Omental fat pad (tissue), 4 donors: ENCODE measurements around the gene NKRF. TPM values are rescaled to one million over a fixed set of nuclear protein-coding genes. Genes with fewer than 3 reads are reported as not detected.

Source experiments
- ATAC-seq: fragments of 150-250 bp; one replicate; pipeline ENCODE4 v1.9.1; 2016; ENCODE audit warnings: mild to moderate bottlenecking, moderate library complexity; ENCODE audit not compliant: low FRiP score
- DNase-seq: peaks from one replicate; pipeline ENCODE4 v3.0.0-alpha.2; 2019; ENCODE audit warnings: low spot score
- CTCF ChIP-seq, 3 donors: fragments of 450-650 bp; IDR thresholded peaks; one replicate each; pipeline ENCODE4 v1.5.1; 2016 to 2017; ENCODE audit warnings: antibody characterized with exemption in 3 of 3, mild to moderate bottlenecking in 3 of 3, moderate library complexity in 2 of 3
- small RNA-seq: library from RNA; depleted of rRNA; stranded (forward); fragments of <200 nt; gene quantifications from one replicate; pipeline ENCODE3, GENCODE V24; 2016
- total RNA-seq, 4 donors: library from RNA; depleted of rRNA; stranded (reverse); fragments of >200 nt; gene quantifications; one replicate each; pipeline ENCODE4 v1.1.0, GENCODE V29; 2016

NKRF gene
- total RNA-seq, 4 donors from 2014 or later: 4.5 to 10.9 (median 8.0) TPM

- no peak for TF ChIP-seq CTCF (IDR thresholded peaks at IDR 0.05)
- no peak for ATAC-seq
- no peak for DNase-seq
Observed at GRCh38 chrX:119570351-119570835, 35.8 kb downstream of the NKRF start.

- ATAC-seq: peak; percentile 79
- no peak for TF ChIP-seq CTCF (IDR thresholded peaks at IDR 0.05)
Observed at GRCh38 chrX:119565107-119565663, 41.0 kb downstream of the NKRF start, which contains the start of gene STEEP1. STEEP1 (minus strand) TSS chrX:119565409; CDS start chrX:119565355, 54 bp downstream.

GRCh38 chrX:119552508-119552907 is 53.7 kb downstream of the NKRF start:
- DNase-seq: no peak
- TF ChIP-seq CTCF (IDR thresholded peaks at IDR 0.05): no peak
- no peak for ATAC-seq

More at GRCh38 chrX:119565107-119565663, 41.0 kb downstream of the NKRF start, which contains the start of gene STEEP1:
- peak; percentile 57 for DNase-seq

GRCh38 chrX:119549327-119550016 is 56.8 kb downstream of the NKRF start:
- TF ChIP-seq CTCF (IDR thresholded peaks at IDR 0.05): no peak
- no peak for ATAC-seq
- DNase-seq: no peak

- ATAC-seq (no peak), DNase-seq (no peak)
- TF ChIP-seq CTCF (IDR thresholded peaks at IDR 0.05): no peak
Observed at GRCh38 chrX:119541188-119541587, 65.0 kb downstream of the NKRF start.

GRCh38 chrX:119539872-119540271 is 66.4 kb downstream of the NKRF start:
- DNase-seq: no peak
- ATAC-seq: no peak
- TF ChIP-seq CTCF (IDR thresholded peaks at IDR 0.05): no peak

Small RNAs within 50 kb of the gene (small RNA-seq; reads per million reads assigned to genes)
- 1.9 reads per million, percentile 37 among the genes with 10 or more reads in this experiment for gene MIR766

Other genes with a start within 250 kb of the NKRF start
- gene SLC25A43, start 207.1 kb downstream of the NKRF start, total RNA-seq: 10 to 100 TPM; 18.4 to 33.7 (median 22.2) TPM
- gene SLC25A5, start 138.0 kb downstream of the NKRF start, total RNA-seq: 100 to 1,000 TPM; 115 to 215 (median 194) TPM
- gene STEEP1, start 41.0 kb downstream of the NKRF start, total RNA-seq: 10 to 100 TPM; 24.0 to 32.0 (median 28.6) TPM
- 10 to 100 TPM; 30.3 to 44.0 (median 35.2) TPM for gene UBE2A, start 31.9 kb downstream of the NKRF start, total RNA-seq
- gene SEPTIN6, start 86.7 kb upstream of the NKRF start, total RNA-seq: 10 to 100 TPM; 13.9 to 19.2 (median 17.8) TPM
- gene SOWAHD, start 152.2 kb upstream of the NKRF start, total RNA-seq: 1 to 10 TPM in 1 of 4 donors, under 1 TPM in 2, not detected in 1; 0.72 to 1.1 (median 0.79) TPM
- 1,000 to 10,000 TPM; 5,321 to 8,187 (median 6,468) TPM for gene RPL39, start 185.2 kb upstream of the NKRF start, total RNA-seq
- 1 to 10 TPM; 3.4 to 4.4 (median 4.0) TPM for gene UPF3B, start 246.5 kb upstream of the NKRF start, total RNA-seq